Neural crest cell (in vitro differentiated cells): ENCODE data around the gene KRT24. TPM values are rescaled to one million over a fixed set of nuclear protein-coding genes. Genes with fewer than 3 reads are reported as not detected.
"Not testable (repeated sequence)": the region's sequence is repeated elsewhere in the genome, so short reads cannot be mapped to it uniquely, and the experiment has no call there.

Source experiments
- DNase-seq: peaks from one replicate; pipeline ENCODE4 v3.0.0; 2021; ENCODE audit warnings: low read depth, mixed read lengths, low spot score
- H3K27ac Mint-ChIP-seq: one replicate; pipeline ENCODE4 v1.8.0; 2021; ENCODE audit warnings: mild to moderate bottlenecking, mixed read lengths; ENCODE audit not compliant: unreplicated experiment
- H3K27me3 Mint-ChIP-seq: 2 replicates; pipeline ENCODE4 v1.8.0; 2021; ENCODE audit warnings: low read depth, mild to moderate bottlenecking, mixed read lengths
- H3K36me3 Mint-ChIP-seq: 2 replicates; pipeline ENCODE4 v1.8.0; 2021; ENCODE audit warnings: low read depth, mild to moderate bottlenecking, mixed read lengths
- H3K4me1 Mint-ChIP-seq: 2 replicates; pipeline ENCODE4 v1.8.0; 2021; ENCODE audit warnings: mixed read lengths
- H3K4me3 Mint-ChIP-seq: one replicate; pipeline ENCODE4 v1.8.0; 2021; ENCODE audit warnings: mild to moderate bottlenecking, mixed read lengths
- H3K9me3 Mint-ChIP-seq: 2 replicates; pipeline ENCODE4 v1.8.0; 2021; ENCODE audit warnings: mixed read lengths
- long read RNA-seq: library from polyadenylated mRNA; unstranded; transcript quantifications from one replicate; pipeline ENCODE4 v2.0.0, GENCODE V29; 2020
- total RNA-seq: library from RNA; stranded (reverse); gene quantifications from 2 replicates; pipeline ENCODE4 v1.2.1, GENCODE V29; 2021
- TF ChIP-seq, protein P1 (sequence below): fragments of 200-600 bp; sonication (generic); conservative IDR thresholded peaks from 2 replicates; pipeline ENCODE4 v1.5.0; 2021; ENCODE audit warnings: antibody characterized with exemption, mild to moderate bottlenecking

Gene KRT24
- total RNA-seq, result not detected in 2 replicates
- long read RNA-seq, result 0 reads

DNA sequence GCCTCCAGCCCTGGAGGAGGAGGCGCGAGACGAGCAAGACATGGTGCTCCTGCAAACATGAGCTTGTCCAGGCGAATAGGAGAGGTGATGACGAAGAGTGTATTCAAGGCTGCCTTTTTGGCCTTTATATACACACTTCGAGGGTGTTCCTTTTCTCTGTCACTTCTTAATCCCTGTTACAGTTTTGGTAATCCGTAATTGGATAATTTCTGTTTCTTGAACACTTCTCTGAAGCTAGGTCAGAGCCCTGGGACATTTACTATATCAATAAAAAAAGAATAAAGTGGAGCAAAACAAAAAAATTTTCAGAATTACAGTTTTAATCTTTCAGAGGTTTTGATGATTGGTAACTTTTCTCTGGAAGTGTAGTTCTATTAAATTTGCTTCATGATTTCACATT, at the start of gene KRT24:
Gene KRT24, minus strand, starts transcription at position 101 of the 400 bp plus-strand sequence. Its CDS starts 59 bp downstream, at position 42.
- TF ChIP-seq, protein P1, sequence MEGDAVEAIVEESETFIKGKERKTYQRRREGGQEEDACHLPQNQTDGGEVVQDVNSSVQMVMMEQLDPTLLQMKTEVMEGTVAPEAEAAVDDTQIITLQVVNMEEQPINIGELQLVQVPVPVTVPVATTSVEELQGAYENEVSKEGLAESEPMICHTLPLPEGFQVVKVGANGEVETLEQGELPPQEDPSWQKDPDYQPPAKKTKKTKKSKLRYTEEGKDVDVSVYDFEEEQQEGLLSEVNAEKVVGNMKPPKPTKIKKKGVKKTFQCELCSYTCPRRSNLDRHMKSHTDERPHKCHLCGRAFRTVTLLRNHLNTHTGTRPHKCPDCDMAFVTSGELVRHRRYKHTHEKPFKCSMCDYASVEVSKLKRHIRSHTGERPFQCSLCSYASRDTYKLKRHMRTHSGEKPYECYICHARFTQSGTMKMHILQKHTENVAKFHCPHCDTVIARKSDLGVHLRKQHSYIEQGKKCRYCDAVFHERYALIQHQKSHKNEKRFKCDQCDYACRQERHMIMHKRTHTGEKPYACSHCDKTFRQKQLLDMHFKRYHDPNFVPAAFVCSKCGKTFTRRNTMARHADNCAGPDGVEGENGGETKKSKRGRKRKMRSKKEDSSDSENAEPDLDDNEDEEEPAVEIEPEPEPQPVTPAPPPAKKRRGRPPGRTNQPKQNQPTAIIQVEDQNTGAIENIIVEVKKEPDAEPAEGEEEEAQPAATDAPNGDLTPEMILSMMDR, result no peak
- H3K27me3 Mint-ChIP-seq, result no peaks in the 10 kb centered on the region
- H3K36me3 Mint-ChIP-seq, result no peaks in the 10 kb centered on the region
- no peak for DNase-seq
- no peak within 1 kb of the TSS for H3K4me3 Mint-ChIP-seq
- H3K4me1 Mint-ChIP-seq, result peaks cover 14% of the 10 kb centered on the region
- no peak within 1 kb of the TSS for H3K27ac Mint-ChIP-seq
- H3K9me3 Mint-ChIP-seq, result peaks cover 2% of the 10 kb centered on the region

DNA sequence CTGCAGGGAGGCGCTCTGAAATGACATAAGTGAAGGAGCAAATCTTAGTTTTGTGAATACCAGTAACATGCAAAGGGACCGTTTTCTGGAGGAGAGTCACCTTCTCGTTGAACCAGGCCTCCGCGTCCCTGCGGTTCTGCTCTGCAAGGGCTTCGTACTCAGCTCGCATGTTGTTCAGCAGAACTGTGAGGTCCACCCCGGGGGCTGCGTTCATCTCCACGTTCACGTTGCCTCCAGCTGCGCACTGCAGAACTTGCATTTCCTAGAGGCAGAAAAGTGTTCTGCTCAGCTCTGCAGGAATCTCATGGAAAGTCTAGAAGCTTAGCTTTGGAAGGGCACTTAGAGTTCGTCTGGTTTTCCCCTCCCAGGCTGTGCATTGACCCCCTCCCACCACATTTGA, 47.5 kb upstream of the KRT24 start:
- H3K4me1 Mint-ChIP-seq, result no peaks in the 10 kb centered on the region
- peaks cover 2% of the 10 kb centered on the region for H3K9me3 Mint-ChIP-seq
- peaks cover 58% of the 10 kb centered on the region for H3K27me3 Mint-ChIP-seq
- H3K27ac Mint-ChIP-seq, result no peak overlapping the region
- DNase-seq, result no peak
- no peak overlapping the region for H3K4me3 Mint-ChIP-seq
- no peaks in the 10 kb centered on the region for H3K36me3 Mint-ChIP-seq
- TF ChIP-seq, protein P1, result no peak

DNA sequence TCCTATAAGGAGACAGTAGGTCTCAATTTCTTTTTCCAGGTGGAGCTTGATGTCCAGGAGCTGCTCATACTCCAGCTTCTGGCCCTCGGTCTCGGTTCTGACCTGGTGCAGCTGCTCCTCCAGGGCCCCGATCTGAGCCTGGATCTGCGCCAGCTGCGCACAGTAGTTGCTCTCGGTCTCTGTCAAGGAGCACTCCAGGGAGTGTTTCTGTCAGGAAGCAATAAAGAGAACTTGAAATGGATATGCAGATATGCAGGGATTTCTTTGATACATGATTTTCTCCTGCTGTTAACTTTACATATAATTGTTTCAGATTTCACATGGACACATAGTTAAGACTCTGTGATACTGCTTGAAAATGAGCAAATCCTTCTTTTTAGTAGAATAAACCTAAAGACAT, 46.8 kb upstream of the KRT24 start:
- H3K9me3 Mint-ChIP-seq, result peaks cover 2% of the 10 kb centered on the region
- no peaks in the 10 kb centered on the region for H3K4me1 Mint-ChIP-seq
- TF ChIP-seq, protein P1, result no peak
- H3K4me3 Mint-ChIP-seq, result no peak overlapping the region
- H3K27me3 Mint-ChIP-seq, result peaks cover 54% of the 10 kb centered on the region
- DNase-seq, result no peak
- H3K36me3 Mint-ChIP-seq, result no peaks in the 10 kb centered on the region
- H3K27ac Mint-ChIP-seq, result no peak overlapping the region

DNA sequence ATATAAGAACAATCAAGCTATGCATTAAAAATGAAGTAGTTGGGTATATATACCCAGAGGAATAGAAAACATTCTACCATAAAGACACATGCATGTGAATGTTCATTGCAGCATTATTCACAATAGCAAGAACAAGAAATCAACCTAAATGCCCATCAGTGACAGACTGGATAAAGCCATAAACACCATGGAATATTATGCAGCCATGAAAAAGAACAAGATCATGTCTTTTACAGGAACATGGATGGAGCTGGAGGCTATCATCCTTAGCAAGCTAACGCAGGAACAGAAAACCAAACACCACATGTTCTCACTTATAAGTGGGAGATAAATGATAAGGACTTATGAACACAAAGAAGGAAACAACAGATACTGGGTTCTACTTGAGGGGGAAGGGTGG, 45.1 kb upstream of the KRT24 start:
- H3K27me3 Mint-ChIP-seq, result peaks cover 62% of the 10 kb centered on the region
- not testable (repeated sequence) for H3K4me3 Mint-ChIP-seq, H3K4me1 Mint-ChIP-seq, H3K9me3 Mint-ChIP-seq, H3K36me3 Mint-ChIP-seq, DNase-seq, H3K27ac Mint-ChIP-seq

DNA sequence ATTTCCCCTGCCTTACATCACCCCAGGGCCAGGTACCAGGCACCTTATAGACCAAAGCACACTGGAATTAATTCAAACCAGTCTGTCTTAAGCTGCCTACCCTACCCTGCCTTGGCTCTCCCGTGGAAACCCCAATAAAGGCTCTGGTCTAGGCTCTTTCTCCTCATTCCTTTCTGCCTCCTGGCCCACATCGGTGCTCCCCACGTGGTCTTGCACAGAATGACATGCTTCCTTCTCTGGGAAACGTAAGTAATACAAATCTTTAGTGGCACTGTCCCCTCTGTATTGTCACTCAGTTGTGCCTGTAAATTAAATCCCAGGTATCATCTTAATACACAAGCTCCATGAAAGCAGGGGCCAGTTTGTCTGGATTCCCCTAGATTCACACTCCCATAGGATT, 35.0 kb upstream of the KRT24 start:
- Mint-ChIP-seq H3K4me3 (no peak overlapping the region), H3K27me3 (peaks cover 62% of the 10 kb centered on the region), H3K36me3 (no peaks in the 10 kb centered on the region), H3K9me3 (peaks cover 6% of the 10 kb centered on the region), H3K4me1 (no peaks in the 10 kb centered on the region), H3K27ac (no peak overlapping the region)
- TF ChIP-seq, protein P1, result no peak
- DNase-seq, result no peak

DNA sequence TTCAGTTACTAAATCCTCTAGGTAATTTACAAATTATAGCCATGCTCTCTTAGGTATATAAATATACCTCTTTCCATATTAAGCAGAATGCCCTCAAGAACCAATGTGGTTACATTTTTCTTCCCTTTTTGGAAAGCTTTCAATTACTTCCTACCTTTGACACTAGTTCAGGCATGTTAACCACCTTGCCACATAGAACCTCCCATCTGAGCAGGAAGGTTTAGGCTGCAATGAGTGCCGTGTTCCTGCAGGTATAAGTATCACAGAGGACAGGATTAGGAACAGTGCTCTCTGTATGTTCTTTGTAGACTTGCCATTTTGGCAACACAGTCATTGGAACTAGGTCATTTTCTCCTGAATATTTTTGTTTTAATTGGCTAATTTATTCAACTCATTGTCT, 31.5 kb upstream of the KRT24 start:
- peaks cover 71% of the 10 kb centered on the region for H3K27me3 Mint-ChIP-seq
- no peaks in the 10 kb centered on the region for H3K9me3 Mint-ChIP-seq
- no peaks in the 10 kb centered on the region for H3K36me3 Mint-ChIP-seq
- H3K4me3 Mint-ChIP-seq, result no peak overlapping the region
- no peak overlapping the region for H3K27ac Mint-ChIP-seq
- no peaks in the 10 kb centered on the region for H3K4me1 Mint-ChIP-seq
- TF ChIP-seq, protein P1, result no peak
- DNase-seq, result no peak
